GM18517 (cell line): ENCODE data around the gene EFCAB7.

Experiments
- ATAC-seq: cut with Tn5 transposase; IDR thresholded peaks from one replicate; pipeline ENCODE4 v1.9.1; 2021; ENCODE audit warnings: mild to moderate bottlenecking, moderate library complexity; ENCODE audit not compliant: unreplicated experiment

EFCAB7 gene

DNA sequence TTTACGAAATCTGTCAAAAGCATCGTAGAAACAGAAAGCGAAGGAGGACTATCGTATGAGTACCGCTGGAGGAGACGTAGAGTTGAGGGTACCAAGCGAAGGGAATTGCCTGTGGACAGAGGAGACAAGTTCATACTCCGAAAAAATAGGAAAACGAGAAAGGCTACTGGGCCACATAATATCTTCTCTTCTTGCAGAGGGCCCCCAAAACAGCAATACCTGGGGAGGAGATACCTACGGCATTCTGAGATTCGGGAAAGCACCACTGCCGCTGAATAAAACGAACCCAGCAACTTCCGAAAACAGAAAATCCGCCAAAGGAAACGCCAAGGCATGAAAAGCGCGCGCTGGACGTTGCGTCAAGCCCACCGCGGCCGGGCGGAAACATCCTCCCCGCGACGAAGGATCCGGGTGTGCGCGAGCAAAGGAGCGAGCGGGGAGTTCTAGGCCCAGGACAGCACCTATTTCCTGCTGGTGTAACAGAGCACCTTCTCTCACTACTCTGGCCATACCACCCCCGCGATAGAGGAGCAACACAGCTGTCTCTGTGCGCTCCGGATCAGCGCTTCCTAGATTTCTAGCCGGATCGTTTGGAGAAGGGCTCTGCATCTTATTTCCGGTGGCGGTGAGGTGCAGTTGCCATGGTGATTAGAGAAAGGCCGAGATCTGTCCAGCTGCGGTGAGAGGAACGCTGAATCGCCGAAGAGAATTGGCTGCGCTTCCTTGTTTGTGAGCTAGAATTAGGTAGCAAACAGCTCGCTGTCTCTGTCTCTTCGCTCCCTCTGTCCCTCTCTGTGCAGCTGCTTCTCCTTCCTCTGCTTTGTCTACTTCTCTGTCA is at the start of gene EFCAB7, which contains the start of gene ITGB3BP:
EFCAB7 (plus strand) TSS at position 635 of the 838 bp plus-strand sequence. CDS start 2,048 bp downstream, outside the sequence.
ITGB3BP (minus strand) TSS at position 335 of the 838 bp plus-strand sequence; CDS start at position 243, 92 bp downstream.
- ATAC-seq = peak; percentile 93

GRCh38 chr1:63475761-63476160 is 47.6 kb upstream of the EFCAB7 start:
- ATAC-seq = no peak

GRCh38 chr1:63480057-63480456 is 43.3 kb upstream of the EFCAB7 start:
- no peak for ATAC-seq

DNA sequence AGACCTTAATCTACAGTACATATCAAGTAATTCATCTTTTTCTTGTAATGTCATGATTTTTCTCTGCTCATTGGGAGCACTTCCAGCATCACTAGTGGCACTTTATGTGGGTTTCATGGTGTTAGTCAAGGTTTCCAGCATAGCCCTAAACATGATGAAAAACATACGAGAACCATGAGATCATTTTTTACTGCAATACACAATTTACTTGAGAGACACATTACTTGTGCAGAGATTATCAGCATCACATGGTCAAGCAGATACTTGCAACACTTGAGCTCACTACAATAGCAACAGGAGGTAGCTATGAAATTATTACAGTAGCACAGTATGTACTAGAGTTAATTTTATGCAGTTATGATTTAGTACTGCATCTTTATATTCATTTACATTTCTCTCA is 36.7 kb upstream of the EFCAB7 start:
- ATAC-seq = no peak

GRCh38 chr1:63487336-63488065 is 35.8 kb upstream of the EFCAB7 start:
- no peak for ATAC-seq

DNA sequence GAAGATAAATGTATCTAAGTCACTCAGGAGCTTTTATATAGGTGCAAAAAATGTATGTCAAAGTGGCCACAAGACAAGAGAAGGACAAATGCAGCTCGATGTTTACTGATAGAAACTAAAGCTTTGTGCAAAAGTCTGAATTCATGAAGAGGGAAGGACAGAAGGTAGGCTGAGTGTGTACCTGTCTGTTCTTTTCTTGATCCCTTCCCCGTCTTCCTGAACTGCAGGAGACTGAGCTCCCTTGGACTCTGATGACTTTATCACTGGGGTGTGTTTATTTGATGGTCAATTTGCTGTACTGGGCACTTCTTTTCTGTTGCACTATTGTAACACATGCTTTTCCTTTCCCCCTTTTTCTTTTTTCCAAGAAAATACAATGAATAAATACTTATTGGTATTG is 25.7 kb upstream of the EFCAB7 start:
- no peak for ATAC-seq

- no peak for ATAC-seq
Measured at GRCh38 chr1:63498106-63498505, 25.2 kb upstream of the EFCAB7 start.

DNA sequence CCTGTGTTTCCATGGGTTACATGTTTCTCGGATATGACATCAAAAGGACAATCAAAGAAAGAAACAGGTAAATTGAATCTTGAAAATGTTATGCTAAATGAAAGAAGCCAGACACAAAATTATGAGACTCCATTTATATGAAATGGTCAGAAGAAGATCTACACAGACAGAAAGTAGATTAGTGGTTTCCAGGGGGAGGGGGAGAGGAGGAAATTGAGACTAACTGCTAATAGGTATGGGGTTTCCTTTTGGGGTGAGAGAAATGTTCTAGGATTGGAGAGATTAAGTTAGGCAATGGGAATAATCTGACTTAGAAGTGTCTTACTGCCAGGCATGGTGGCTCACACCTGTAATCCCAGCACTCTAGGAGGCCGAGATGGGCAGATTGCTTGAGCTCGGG is 22.1 kb upstream of the EFCAB7 start:
- ATAC-seq = no peak

DNA sequence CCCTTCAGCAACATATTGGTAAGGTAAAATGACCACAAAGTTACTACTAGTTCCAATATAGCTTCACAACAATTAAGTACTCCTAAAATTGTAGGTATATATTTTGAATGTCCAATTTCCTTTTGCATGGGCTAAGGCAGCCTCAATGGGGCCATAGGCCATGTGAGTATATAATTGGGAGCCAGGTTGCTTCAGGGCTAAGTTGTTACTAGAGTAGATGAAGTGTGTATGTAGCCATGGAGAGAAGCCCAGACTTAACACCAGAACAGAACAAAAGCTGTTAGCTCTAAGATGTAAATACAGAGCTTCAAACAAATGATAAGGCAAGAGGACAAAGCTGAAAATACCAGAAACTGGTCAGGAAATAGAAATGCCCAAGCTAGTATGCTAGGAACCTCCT is 16.5 kb upstream of the EFCAB7 start:
- ATAC-seq = no peak

- ATAC-seq = no peak
Measured at GRCh38 chr1:63509718-63510117, 13.6 kb upstream of the EFCAB7 start.

- ATAC-seq = no peak
Measured at GRCh38 chr1:63512584-63512983, 10.7 kb upstream of the EFCAB7 start.

DNA sequence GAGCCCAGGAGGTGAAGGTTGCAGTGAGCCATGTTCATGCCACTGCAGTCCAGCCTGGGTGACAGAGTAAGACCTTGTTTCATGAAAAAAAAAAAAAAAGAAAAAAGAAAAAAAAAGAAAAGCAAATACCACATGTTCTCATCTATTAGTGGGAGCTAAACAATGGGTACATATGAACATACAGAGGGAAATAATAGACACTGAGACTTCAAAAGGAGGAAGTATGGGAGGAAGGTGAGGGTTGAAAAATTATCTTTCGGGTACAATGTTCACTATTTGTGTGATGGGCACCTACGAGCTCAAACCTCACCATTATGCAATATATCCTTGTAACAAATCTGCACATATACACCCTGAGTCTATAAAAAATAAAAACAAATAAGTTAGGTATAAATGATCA is 6.7 kb upstream of the EFCAB7 start:
- ATAC-seq = no peak

DNA sequence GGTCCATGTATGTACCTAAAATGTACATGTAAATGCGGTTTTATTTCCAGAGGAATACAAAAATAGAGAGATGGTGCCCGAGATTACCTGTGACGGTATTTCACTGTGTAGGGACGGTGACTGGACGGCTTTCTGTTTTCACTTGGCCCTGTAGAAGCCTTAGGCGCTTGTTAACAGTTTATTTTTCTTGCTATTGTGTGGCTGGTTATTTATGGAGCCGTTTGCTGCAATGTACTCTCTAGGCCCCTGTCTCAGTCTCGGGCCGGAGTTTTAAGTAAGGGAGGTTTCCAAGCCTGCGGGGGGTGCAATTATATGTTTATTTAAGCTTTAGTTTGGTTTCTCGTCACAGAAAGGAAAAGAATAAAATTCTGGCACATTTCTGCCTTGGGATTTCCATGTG is 413 bp downstream of the EFCAB7 start:
- peak; percentile 13 for ATAC-seq

GRCh38 chr1:63524201-63524600 is 876 bp downstream of the EFCAB7 start:
- no peak for ATAC-seq

GRCh38 chr1:63532727-63533126 is 9.4 kb downstream of the EFCAB7 start:
- ATAC-seq = no peak

- no peak for ATAC-seq
Measured at GRCh38 chr1:63533931-63534330, 10.6 kb downstream of the EFCAB7 start.

- no peak for ATAC-seq
Measured at GRCh38 chr1:63534406-63534805, 11.1 kb downstream of the EFCAB7 start.

DNA sequence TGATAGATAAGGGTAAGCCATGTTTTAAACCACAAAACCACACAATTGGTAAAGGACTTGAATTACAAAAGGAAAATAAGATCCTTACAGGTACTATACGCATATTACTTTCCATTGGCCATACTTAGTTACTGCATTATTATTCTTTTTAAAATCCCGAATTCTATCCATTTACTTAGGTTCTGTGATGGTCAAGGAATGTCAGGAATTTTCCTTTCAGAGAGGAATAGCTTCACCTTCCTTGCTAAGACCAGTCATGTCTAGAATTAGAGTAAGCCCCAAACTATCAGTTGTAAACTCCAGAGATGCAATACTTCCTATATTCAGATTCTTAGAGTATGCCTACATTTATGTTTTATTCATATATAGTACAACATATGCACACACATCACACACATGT is 13.7 kb downstream of the EFCAB7 start:
- ATAC-seq = no peak

- ATAC-seq = no peak
Measured at GRCh38 chr1:63537940-63538339, 14.6 kb downstream of the EFCAB7 start.

GRCh38 chr1:63545780-63546179 is 22.5 kb downstream of the EFCAB7 start:
- ATAC-seq = no peak

DNA sequence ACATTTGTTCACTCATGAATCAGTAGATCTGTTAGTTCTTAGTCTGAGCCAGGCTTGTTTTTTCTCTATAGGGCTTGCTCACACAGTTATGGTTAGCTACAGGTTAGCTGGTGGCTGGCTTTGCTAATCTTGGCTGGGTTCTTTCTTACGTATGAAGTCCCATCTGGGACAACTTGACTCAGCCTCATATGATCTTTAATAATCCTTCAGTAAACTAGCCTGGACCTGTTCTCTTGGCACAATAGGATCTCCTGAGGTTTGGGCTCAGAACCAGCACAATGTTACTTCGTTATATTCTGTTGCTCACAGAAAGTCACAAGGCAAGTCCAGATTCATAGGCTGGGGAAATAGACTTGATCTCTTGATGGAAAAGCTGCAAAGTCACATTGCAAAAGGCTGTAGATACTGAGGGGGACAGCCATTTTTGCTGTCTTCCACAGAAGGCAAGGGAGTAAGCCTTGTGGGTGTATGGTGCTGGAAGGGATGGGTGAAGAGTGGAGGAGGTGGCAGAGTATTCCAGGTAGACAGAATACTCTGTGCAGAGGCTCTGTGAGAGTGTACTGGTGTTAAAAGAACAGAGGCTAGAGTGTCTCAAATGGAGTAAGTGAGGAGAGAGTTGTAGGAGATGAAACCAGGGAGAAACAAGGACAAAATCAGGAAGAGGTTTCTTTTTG is 24.4 kb downstream of the EFCAB7 start:
- no peak for ATAC-seq

GRCh38 chr1:63548303-63548702 is 25.0 kb downstream of the EFCAB7 start:
- no peak for ATAC-seq
